ENCODE data around the gene GRAMD4.
"Not testable (repeated sequence)": the region's sequence is repeated elsewhere in the genome, so short reads cannot be mapped to it uniquely, and the experiment has no call there.

GRAMD4 gene

DNA sequence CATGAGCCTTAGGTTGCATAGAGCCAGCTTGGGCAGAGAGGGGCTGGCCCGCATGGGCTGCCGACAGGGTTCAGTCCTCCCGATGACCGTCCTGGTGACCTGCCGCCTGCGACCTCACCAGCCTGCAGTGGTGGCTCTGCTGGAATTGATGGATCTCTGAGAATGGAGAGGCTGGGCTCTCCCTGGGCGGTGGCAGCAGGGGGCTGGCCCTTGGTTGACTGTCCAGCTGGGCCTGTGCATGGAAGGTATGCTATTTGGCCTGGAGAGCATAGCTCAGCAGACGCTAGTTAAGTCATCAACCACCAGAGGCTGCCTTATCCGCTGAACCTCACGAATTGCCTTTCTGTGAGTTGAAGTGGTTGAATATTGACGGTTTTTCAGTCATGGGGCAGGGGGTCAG lies 19.7 kb downstream of the GRAMD4 start:
- no peak for DNase-seq

- DNase-seq, result no peak
These were observed 20.3 kb downstream of the GRAMD4 start for GRCh38 chr22:46640293-46641055.

DNA sequence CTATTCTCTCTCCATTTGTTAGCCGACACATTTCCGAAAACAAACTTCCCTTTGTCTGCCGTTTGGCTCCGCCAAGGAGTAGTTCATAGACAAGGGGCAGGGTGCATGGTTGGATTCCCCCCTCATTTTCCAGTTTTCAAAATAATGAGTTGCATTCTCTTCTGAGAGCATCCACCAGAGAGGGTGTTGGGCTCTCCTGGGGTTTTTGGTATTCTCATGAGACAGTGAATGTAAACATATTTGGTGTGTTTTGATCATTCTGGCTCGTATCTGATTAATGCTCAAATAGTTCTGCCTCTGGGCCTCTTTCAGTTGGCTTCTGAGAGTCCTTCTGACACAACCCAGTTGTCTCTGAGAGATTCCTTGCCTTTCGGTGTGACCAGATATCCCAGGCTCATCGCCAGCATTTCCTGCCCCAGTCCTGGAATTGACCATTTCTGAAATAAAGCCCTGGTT lies 21.7 kb downstream of the GRAMD4 start:
- no peak for DNase-seq

- not testable (repeated sequence) for DNase-seq
These were observed 22.8 kb downstream of the GRAMD4 start for GRCh38 chr22:46642840-46643480.

GRCh38 chr22:46646531-46647215 lies 26.5 kb downstream of the GRAMD4 start:
- peak; percentile 63 for DNase-seq

- not testable (repeated sequence) for DNase-seq
These were observed 28.1 kb downstream of the GRAMD4 start for GRCh38 chr22:46648225-46648820.

DNA sequence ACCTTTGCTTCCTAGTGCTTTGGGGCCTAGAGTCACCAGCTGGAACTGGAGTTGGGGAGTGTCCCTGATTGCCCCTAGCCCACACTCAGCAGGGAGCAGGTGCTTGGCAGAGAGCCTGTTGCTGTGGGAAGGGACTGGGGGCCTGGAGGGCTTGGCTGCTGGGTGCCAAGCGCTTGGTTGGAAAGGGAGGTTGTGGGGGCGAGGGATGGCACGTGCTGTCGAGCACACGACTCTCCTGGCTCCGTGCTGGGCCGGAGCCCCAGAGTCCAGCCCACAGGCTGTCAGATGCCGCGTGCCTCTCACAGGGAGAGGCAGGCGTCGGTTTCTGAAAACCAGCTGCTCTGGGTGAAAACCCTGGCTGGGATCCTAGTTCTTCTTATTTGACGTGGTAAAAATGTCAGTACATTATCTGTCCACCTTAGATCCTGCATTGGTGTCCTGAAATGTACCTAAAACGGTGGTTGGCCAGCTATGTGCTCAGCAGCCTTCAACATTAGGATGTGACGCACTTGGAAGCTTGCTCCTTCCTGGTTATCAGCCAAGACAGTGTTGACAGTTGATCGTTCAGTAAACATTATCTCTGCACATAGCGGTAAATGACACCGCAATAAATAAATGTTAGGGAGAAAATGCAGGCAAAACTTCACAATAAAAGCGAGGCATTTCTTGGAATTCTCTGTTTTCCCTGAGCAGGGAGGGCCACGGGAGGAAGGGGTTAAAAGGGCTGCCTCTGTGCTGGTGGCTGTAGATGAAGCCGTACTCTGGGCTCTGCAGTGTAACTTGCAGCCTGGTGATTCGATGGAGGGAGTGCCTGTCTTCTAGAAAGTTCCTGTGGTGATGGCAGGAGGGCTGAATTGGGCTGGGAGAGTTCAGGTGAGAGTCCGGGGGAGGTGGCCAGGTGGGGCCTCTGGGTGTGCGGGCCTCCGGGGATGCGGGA lies 29.2 kb downstream of the GRAMD4 start:
- peak; percentile 92 for DNase-seq

DNA sequence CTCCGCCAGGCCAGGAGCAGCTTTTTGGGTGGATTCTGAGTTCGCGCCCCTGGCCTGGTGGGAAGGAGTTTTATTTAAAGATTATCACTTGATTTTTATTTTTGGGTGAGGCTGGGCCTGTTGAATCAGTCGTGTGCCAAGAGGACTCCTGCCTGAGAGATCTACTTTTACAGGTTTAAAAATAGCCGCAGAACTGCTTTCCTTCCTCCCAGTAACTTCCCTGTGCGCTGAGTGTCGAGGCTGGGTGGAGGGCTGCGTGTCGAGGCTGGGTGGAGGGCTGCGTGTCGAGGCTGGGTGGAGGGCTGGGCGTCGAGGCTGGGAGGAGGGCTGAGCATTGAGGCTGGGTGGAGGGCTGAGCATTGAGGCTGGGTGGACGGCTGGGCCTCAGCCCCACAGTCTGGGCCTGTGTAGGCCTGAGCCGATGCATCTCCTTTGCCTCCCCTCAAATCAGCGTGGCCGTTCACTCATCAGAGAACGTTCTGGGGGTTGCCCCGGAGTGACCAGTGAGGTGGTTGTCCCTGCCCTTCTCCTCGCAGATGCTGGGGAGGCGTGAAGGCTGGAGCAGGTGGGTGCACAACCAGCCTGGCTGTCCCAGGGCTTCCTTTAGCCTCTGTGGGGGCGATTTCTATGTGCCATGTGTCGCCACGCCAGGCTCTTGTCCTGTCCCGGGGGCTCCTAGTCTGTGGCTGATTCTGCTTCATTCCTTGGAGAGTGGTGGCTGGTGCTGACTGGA lies 30.1 kb downstream of the GRAMD4 start:
- no peak for DNase-seq

GRCh38 chr22:46651316-46651715 lies 31.1 kb downstream of the GRAMD4 start:
- DNase-seq, result no peak

DNA sequence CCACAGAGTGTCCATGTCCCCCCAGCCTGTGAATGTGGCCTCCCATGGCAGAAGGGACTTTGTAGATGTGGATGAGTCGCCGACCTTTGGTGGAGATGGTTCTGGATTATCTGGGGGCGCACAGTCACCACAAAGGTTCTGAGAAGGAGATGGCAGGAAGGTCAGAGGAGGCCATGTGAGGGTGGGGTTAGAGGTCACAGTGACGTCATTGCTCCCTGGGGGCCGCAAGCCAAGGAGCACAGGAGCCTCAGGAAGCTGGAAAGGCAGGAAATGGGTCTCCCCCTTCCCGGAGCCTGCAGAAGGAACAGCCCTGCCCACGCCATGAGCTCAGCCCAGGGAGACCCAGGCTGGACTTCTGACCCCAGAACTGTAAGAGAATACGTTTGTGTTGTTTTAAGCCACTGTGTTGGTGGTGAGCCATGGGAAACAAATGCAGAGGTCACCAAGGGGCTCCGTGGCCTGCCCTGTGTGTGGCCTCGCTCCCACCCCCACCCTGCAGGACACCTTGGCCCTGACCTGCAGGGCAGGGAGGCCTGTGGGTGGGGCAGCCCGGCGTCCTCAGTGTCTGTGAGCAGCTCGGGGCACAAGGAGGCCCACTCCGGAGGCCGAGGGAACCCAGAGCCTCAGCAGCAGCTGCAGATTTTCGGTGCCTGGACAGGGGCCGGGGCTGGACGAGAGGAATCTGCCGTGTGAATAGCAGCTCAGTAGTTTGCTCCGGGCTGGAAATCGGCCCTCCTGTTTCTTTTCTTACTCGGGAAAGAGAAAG lies 32.1 kb downstream of the GRAMD4 start:
- DNase-seq, result peak; percentile 41

- DNase-seq, result no peak
These were observed 32.7 kb downstream of the GRAMD4 start for GRCh38 chr22:46652847-46653331.

- DNase-seq, result peak; percentile 25
These were observed 33.4 kb downstream of the GRAMD4 start for GRCh38 chr22:46653596-46653995.

GRCh38 chr22:46654426-46654825 lies 34.2 kb downstream of the GRAMD4 start:
- no peak for DNase-seq

GRCh38 chr22:46654927-46655595 lies 34.9 kb downstream of the GRAMD4 start:
- DNase-seq, result no peak

DNA sequence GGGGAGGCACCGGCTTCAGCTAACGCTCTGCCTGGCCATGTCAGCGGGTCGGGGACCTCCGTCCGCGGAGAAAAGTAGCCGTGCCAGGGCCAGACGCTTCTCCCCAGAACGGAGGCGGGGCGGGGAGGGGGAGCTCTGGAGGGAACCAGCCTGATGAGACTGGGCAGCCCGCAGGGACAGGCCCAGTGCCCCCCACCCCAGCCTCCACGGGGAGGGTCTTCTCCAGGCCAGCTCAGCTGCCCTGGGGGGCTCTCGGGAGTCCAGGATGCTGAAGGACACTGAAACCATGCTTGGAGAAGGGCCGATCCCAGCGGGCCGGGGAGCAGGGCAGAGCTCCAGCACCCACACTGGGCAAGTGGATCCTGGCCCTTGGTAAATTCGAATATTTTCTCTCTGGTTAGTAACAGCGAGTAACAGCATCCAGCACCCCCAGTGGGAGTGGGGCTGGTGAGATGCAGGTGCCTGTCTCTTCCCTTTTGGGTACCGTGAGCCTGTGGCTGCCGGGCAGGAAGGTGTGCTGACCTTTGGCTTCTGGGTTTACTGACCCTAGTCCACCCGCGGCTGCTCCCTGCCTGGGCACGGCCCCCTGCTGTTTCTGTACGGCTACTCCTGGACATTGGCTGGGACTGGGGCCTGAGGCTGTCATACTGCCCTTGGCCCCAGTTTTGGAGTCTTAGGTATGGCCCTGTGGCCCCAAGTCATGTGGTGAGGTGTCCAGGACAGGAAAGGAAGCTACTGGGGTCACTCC lies 35.8 kb downstream of the GRAMD4 start:
- DNase-seq, result no peak

DNA sequence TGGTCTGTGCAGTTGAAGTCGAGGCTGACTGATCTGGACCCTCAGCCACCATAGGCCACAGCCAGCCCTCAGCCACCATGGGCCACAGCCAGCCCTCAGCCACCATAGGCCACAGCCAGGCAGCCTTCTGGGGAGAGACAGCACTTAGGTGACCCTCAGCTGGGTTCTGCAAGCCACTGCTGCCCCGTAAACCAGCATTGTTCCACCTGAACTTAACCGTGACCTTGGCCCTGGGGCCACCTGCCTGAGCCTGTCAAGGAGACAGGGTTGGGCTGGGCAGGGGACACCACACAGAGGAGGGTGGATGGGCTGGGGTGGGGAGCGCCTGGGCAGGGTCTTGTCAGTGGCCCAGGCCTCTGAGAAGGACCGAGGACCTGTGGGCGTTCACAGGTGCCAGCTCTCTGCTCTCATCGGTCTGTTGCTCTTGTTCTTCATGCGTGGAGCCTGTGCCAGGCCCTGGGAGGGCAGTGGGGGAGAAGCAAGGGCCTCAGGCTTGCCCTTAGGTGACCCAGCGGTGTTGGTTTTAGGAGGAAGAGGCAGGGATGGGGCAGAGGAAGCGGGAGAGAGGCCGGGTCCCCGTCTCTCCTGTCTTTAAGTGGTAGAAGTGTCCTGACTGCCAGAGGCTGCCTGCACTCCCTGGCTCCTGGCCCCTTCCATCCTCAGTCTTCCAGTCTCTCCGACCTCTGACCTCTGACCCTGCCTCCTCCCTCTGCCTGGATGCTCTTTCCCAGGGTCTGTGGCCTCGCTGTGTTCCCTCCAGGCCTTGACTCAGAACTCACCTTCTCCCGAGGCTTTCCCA lies 36.9 kb downstream of the GRAMD4 start:
- no peak for DNase-seq

DNA sequence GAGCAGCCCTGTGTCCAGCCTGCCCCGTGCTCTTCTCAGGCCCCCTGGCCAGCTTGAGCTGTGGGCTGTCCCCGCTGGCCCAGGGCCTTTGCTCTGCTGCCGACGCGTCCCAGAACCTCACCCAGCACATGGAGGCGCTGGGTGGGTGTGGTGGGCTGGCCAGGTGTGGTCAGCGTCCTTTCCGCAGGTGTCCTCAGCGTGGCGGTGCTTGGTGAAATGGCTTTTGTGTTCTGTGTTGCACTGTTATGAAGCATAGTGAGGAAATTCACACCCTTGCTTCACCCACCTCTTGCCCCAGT lies 37.4 kb downstream of the GRAMD4 start:
- no peak for DNase-seq
